Cardiac muscle cell (in vitro differentiated cells and primary cell): ENCODE results near the gene MGAT5B. TPM values are rescaled to one million over a fixed set of nuclear protein-coding genes. Genes with fewer than 3 reads are reported as not detected.
A peak's percentile ranks its signal among the peaks of the same experiment; 100 is the strongest.

Experiments
- DNase-seq, 2 donors: peaks; one replicate each; pipeline versions ENCODE4 v3.0.0 to v3.0.0-alpha.2; 2010 to 2017; ENCODE audit warnings: low read depth in 1 of 2, low spot score in 1 of 2
- H3K27ac ChIP-seq: fragments of 200-600 bp; sonication (generic); 2 replicates; pipeline ENCODE4 v1.5.1; 2016
- H3K27me3 ChIP-seq: fragments of 200-600 bp; sonication (generic); 2 replicates; pipeline ENCODE4 v1.6.0; 2016; ENCODE audit warnings: control low read depth
- H3K36me3 ChIP-seq: fragments of 200-600 bp; sonication (generic); 2 replicates; pipeline ENCODE4 v1.5.1; 2016; ENCODE audit warnings: control low read depth
- H3K4me1 ChIP-seq: fragments of 200-600 bp; sonication (generic); 2 replicates; pipeline ENCODE4 v1.8.1; 2017; ENCODE audit warnings: low read depth, mild to moderate bottlenecking, mixed run types
- H3K4me3 ChIP-seq: fragments of 200-600 bp; sonication (generic); 2 replicates; pipeline ENCODE4 v1.5.1; 2016; ENCODE audit warnings: mild to moderate bottlenecking
- H3K9me3 ChIP-seq: fragments of 200-600 bp; sonication (generic); 2 replicates; pipeline ENCODE4 v1.5.1; 2017; ENCODE audit warnings: low read depth, mild to moderate bottlenecking, control low read depth
- polyA plus RNA-seq: library from polyadenylated mRNA; unstranded; fragments of >200 nt; fragmentation: Nextera tagmentation; extraction: Ambion mirVana; gene quantifications from 2 replicates; pipeline ENCODE4 v1.2.1, GENCODE V29; 2016
- total RNA-seq: library from RNA; depleted of rRNA; stranded (reverse); fragments of >200 nt; gene quantifications from 2 replicates; pipeline ENCODE4 v1.2.3, GENCODE V29; 2016
- TF ChIP-seq, protein P1 (sequence below): IDR thresholded peaks from 2 replicates; pipeline ENCODE4 v1.5.1; 2012; ENCODE audit warnings: low read depth, mild to moderate bottlenecking, low read length

MGAT5B gene, protein sequence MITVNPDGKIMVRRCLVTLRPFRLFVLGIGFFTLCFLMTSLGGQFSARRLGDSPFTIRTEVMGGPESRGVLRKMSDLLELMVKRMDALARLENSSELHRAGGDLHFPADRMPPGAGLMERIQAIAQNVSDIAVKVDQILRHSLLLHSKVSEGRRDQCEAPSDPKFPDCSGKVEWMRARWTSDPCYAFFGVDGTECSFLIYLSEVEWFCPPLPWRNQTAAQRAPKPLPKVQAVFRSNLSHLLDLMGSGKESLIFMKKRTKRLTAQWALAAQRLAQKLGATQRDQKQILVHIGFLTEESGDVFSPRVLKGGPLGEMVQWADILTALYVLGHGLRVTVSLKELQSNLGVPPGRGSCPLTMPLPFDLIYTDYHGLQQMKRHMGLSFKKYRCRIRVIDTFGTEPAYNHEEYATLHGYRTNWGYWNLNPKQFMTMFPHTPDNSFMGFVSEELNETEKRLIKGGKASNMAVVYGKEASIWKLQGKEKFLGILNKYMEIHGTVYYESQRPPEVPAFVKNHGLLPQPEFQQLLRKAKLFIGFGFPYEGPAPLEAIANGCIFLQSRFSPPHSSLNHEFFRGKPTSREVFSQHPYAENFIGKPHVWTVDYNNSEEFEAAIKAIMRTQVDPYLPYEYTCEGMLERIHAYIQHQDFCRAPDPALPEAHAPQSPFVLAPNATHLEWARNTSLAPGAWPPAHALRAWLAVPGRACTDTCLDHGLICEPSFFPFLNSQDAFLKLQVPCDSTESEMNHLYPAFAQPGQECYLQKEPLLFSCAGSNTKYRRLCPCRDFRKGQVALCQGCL
- total RNA-seq (0.48 and 0.81 TPM in 2 replicates), polyA plus RNA-seq (0.86 and 0.94 TPM in 2 replicates)

DNA sequence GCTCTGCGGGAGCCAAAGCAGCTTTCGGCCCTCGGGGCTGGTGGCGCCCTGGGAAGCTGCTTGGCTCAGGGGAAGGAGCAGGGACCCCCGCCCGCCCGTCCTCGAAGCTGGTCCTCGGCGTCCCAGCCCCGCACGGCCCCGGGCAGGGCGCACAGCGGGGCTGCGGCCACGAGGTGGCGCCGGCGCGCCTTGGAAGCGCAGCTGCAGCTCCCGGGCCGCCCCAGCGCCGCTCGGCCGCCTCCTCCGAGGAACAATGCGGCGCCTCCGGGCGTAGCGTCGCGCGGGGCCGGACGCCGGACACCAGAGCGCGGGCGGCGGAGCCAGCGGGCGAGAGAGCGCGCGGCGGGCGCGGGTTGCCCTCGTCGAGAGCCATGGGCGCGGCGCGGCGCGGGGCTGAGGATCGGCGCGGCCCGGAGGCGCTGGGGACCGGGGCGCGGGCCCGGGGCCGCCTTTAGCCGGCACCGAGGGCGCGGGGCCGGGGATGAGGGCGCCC lies at the start of gene MGAT5B:
MGAT5B (plus strand) TSS at position 229 of the 493 bp plus-strand sequence. CDS start 626 bp downstream, outside the sequence.
- Histone ChIP-seq H3K9me3 (no peaks in the 10 kb centered on the region), H3K27me3 (peaks cover 54% of the 10 kb centered on the region), H3K36me3 (no peaks in the 10 kb centered on the region), H3K27ac (no peak within 1 kb of the TSS), H3K4me1 (no peaks in the 10 kb centered on the region), H3K4me3 (peak within 1 kb of the TSS; percentile 24)
- TF ChIP-seq, protein P1, sequence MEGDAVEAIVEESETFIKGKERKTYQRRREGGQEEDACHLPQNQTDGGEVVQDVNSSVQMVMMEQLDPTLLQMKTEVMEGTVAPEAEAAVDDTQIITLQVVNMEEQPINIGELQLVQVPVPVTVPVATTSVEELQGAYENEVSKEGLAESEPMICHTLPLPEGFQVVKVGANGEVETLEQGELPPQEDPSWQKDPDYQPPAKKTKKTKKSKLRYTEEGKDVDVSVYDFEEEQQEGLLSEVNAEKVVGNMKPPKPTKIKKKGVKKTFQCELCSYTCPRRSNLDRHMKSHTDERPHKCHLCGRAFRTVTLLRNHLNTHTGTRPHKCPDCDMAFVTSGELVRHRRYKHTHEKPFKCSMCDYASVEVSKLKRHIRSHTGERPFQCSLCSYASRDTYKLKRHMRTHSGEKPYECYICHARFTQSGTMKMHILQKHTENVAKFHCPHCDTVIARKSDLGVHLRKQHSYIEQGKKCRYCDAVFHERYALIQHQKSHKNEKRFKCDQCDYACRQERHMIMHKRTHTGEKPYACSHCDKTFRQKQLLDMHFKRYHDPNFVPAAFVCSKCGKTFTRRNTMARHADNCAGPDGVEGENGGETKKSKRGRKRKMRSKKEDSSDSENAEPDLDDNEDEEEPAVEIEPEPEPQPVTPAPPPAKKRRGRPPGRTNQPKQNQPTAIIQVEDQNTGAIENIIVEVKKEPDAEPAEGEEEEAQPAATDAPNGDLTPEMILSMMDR = peak; percentile 57
- peak; percentile 85 to 91 for DNase-seq

DNA sequence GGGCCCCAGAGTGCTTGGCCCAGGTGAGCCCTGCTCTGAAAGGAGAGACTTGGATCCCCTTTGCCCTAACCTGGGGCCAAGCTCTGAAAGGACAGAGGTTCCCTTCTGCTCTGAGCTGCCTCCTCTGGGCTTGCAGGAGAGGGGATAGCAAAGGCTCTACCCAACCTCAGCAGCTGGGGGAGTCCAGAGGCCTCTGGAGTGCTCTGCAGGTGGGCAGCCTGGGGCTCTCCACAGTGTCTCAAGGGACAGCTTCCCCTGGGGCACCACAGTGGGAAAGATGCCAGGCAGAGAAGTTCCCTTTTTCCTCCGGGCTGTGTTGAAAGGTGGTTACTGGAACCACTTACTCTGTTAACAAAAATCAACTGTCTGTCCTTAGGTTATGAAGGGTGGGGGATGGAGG lies 48.2 kb upstream of the MGAT5B start:
- DNase-seq = no peak
- Histone ChIP-seq H3K4me1 (no peaks in the 10 kb centered on the region), H3K27me3 (no peaks in the 10 kb centered on the region), H3K9me3 (no peaks in the 10 kb centered on the region), H3K4me3 (no peak overlapping the region), H3K27ac (no peak overlapping the region), H3K36me3 (no peaks in the 10 kb centered on the region)
- TF ChIP-seq, protein P1 = no peak

DNA sequence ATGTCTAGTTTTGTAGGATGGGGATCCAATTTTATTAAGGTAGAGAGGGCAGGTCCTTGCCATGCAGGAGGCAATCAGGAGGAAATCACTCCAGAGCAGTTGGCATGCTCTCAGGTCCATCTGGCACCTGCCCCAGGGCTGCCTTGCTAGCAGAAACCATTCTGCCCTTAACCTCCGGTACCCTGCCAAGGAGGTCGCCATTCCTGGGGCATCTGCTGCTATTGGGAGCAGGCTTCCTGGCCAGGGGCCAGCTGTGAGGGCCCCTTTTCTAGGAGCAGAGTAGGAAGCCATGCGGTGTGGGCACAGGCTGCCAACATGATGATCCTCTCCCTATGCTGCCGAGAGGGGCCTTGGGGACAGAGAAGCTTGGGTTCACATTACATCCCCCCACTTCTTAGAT lies 47.6 kb upstream of the MGAT5B start:
- Histone ChIP-seq H3K27ac (no peak overlapping the region), H3K27me3 (no peaks in the 10 kb centered on the region), H3K4me1 (no peaks in the 10 kb centered on the region), H3K4me3 (no peak overlapping the region), H3K36me3 (no peaks in the 10 kb centered on the region), H3K9me3 (no peaks in the 10 kb centered on the region)
- no peak for DNase-seq
- TF ChIP-seq, protein P1 = no peak

DNA sequence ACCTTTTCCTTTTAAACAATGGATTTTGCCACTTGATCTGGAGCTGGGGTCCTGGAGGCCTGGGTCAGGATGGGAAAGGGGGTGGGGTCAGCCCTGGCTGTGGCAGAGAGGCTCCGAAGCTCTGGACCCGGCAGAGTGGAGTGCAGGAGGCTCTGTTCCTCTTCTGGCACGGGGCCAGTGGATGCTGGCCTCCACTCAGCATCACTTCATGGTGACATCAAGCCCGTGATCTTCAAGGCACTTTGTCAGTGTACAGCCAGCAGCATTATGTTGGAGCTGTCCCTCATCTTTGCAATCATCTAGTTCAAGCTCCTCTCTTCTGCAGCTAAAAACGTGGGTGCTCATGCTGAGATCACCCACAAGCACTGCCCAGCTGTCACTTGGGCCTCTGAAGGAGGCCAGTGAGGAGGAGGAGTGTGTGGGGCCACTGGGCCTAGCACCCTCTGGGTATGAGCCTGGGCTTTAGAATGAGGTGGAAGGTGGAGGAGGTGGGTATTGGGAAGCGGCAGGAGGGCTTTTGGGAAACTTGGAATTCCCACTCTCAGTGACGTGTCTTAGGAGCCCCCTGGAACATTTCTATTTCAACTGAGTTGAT lies 45.9 kb upstream of the MGAT5B start:
- TF ChIP-seq, protein P1 = no peak
- no peak overlapping the region for H3K4me3 ChIP-seq
- no peaks in the 10 kb centered on the region for H3K4me1 ChIP-seq
- no peaks in the 10 kb centered on the region for H3K27me3 ChIP-seq
- no peak overlapping the region for H3K27ac ChIP-seq
- H3K9me3 ChIP-seq = no peaks in the 10 kb centered on the region
- H3K36me3 ChIP-seq = no peaks in the 10 kb centered on the region
- DNase-seq = no peak

DNA sequence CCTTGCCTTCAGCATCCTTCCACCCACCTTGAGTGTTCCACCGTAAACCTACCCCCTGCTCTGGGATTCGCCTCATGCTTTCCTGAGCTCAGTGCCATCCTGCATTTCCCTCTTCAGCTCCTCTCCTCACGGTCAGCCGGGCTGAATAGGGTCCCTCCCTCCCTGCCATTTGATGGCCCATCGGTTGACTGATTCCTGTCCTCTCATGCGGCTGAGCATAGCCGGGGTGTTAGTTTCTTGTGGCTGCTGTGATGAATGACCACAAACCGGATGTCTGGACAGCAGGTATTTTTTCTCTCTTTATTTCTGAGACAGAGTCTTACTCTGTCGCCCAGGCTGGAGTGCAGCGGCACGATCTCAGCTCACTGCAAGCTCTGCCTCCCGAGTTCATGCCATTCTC lies 44.1 kb upstream of the MGAT5B start:
- TF ChIP-seq, protein P1 = no peak
- Histone ChIP-seq H3K4me1 (no peaks in the 10 kb centered on the region), H3K9me3 (no peaks in the 10 kb centered on the region), H3K27ac (no peak overlapping the region), H3K27me3 (no peaks in the 10 kb centered on the region), H3K4me3 (no peak overlapping the region), H3K36me3 (no peaks in the 10 kb centered on the region)
- DNase-seq = no peak
